OCI-LY1 (cell line): ENCODE measurements around the gene SMOC2.

Source experiments
- H2AFZ ChIP-seq: fragments of 200-600 bp; sonication (generic), shearing (Covaris generic); 2 replicates; pipeline ENCODE4 v1.6.0; 2014; ENCODE audit warnings: antibody characterized with exemption, mild to moderate bottlenecking, low read length
- H3F3A ChIP-seq: fragments of 200-600 bp; sonication (generic), shearing (Covaris generic); 2 replicates; pipeline ENCODE4 v1.6.0; 2014; ENCODE audit warnings: mild to moderate bottlenecking, antibody characterized with exemption, low read length, moderate library complexity; ENCODE audit not compliant: insufficient read depth
- H3K27ac ChIP-seq: fragments of 200-600 bp; sonication (generic); 2 replicates; pipeline ENCODE4 v1.5.1; 2014; ENCODE audit warnings: low read length, mixed run types, mild to moderate bottlenecking, low read depth; ENCODE audit not compliant: poor library complexity, severe bottlenecking
- H3K27me3 ChIP-seq: fragments of 200-600 bp; sonication (generic); 2 replicates; pipeline ENCODE4 v1.6.0; 2014; ENCODE audit warnings: antibody characterized with exemption, mild to moderate bottlenecking, low read length, moderate library complexity; ENCODE audit not compliant: insufficient read depth
- H3K36me3 ChIP-seq: fragments of 200-600 bp; sonication (generic); 2 replicates; pipeline ENCODE4 v1.6.1; 2014; ENCODE audit warnings: mild to moderate bottlenecking, antibody characterized with exemption, low read length, moderate library complexity, mixed read lengths; ENCODE audit not compliant: insufficient read depth
- H3K4me1 ChIP-seq: fragments of 200-600 bp; sonication (generic); 2 replicates; pipeline ENCODE4 v1.5.1; 2014; ENCODE audit warnings: mild to moderate bottlenecking, low read length, moderate library complexity; ENCODE audit not compliant: insufficient read depth, severe bottlenecking
- H3K4me2 ChIP-seq: fragments of 200-600 bp; sonication (generic), shearing (Covaris generic); 2 replicates; pipeline ENCODE4 v1.6.1; 2014; ENCODE audit warnings: low read length
- H3K4me3 ChIP-seq: fragments of 200-600 bp; sonication (generic); 2 replicates; pipeline ENCODE4 v1.5.1; 2014; ENCODE audit warnings: low read length, low read depth, mild to moderate bottlenecking, mixed read lengths; ENCODE audit not compliant: poor library complexity, severe bottlenecking
- H3K79me2 ChIP-seq: fragments of 200-600 bp; shearing (Covaris generic); 2 replicates; pipeline ENCODE4 v1.6.1; 2016; ENCODE audit warnings: mixed run types, low read length, mixed read lengths; ENCODE audit not compliant: insufficient read depth
- H3K9ac ChIP-seq: fragments of 200-600 bp; sonication (generic), shearing (Covaris generic); 2 replicates; pipeline ENCODE4 v1.6.1; 2014; ENCODE audit warnings: mild to moderate bottlenecking, low read length, mixed read lengths
- H3K9me2 ChIP-seq: fragments of 200-600 bp; sonication (generic), shearing (Covaris generic); 2 replicates; pipeline ENCODE4 v1.6.1; 2014; ENCODE audit warnings: low read depth, mild to moderate bottlenecking, low read length, mixed read lengths
- H3K9me3 ChIP-seq: fragments of 200-600 bp; shearing (Covaris generic); 2 replicates; pipeline ENCODE4 v1.6.1; 2014; ENCODE audit warnings: low read length, mixed read lengths
- H4K20me1 ChIP-seq: fragments of 200-600 bp; sonication (generic), shearing (Covaris generic); 2 replicates; pipeline ENCODE4 v1.6.0; 2016; ENCODE audit warnings: mild to moderate bottlenecking, low read length; ENCODE audit not compliant: insufficient read depth
- CTCF ChIP-seq: fragments of 200-600 bp; sonication (generic), shearing (Covaris generic); IDR thresholded peaks from 2 replicates; pipeline ENCODE4 v1.5.1; 2017; ENCODE audit warnings: mild to moderate bottlenecking, antibody characterized with exemption, low read length, moderate library complexity, mixed read lengths
- EZH2 ChIP-seq: fragments of 200-600 bp; sonication (generic), shearing (Covaris generic); IDR thresholded peaks from 2 replicates; pipeline ENCODE4 v1.8.0; 2017; ENCODE audit warnings: borderline replicate concordance, mixed run types, mild to moderate bottlenecking, antibody characterized with exemption, low read length, moderate library complexity, mixed read lengths

SMOC2 gene

GRCh38 chr6:168714547-168715260 is 273.7 kb downstream of the SMOC2 start:
- Histone ChIP-seq H3K36me3 (no peaks in the 10 kb centered on the region), H3K27me3 (no peaks in the 10 kb centered on the region), H2AFZ (no peak overlapping the region), H3K4me2 (no peak overlapping the region), H3K9me2 (no peaks in the 10 kb centered on the region), H3K27ac (no peak overlapping the region), H3K9me3 (no peaks in the 10 kb centered on the region), H3K79me2 (no peaks in the 10 kb centered on the region), H3K4me1 (no peaks in the 10 kb centered on the region), H3F3A (no peaks in the 10 kb centered on the region), H4K20me1 (no peaks in the 10 kb centered on the region), H3K9ac (no peak overlapping the region), H3K4me3 (no peak overlapping the region)
- TF ChIP-seq CTCF (no peak), EZH2 (no peak)

- Histone ChIP-seq H3K9me3 (no peaks in the 10 kb centered on the region), H3K9me2 (no peaks in the 10 kb centered on the region), H3K27me3 (no peaks in the 10 kb centered on the region), H3K79me2 (no peaks in the 10 kb centered on the region), H4K20me1 (no peaks in the 10 kb centered on the region), H3K27ac (no peak overlapping the region), H3K9ac (no peak overlapping the region), H3K36me3 (no peaks in the 10 kb centered on the region), H3K4me1 (no peaks in the 10 kb centered on the region), H3K4me2 (no peak overlapping the region), H2AFZ (no peak overlapping the region), H3F3A (no peaks in the 10 kb centered on the region), H3K4me3 (no peak overlapping the region)
- TF ChIP-seq EZH2: no peak
- TF ChIP-seq CTCF: no peak
Measured at GRCh38 chr6:168715643-168716481, 274.9 kb downstream of the SMOC2 start.

DNA sequence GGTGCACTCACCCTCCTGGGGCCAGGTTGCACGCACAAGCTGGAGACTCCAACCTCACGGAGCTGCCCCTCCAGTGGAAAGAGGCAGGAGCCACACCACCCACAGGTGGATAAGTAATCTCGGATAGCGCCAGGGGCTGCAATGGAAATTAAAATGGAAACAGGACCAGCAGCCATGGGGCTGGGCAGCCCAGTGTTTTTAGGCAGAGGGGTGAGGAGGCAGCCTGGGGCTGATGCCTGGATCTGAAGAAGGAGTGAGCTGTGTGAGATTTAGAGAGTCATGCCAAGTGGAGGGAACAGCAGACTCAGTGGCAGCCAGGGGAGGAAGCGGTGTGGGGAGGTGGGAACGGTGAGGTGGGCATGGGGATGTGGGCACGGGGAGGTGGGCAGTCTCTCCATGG is 275.6 kb downstream of the SMOC2 start:
- no peak overlapping the region for H3K4me2 ChIP-seq
- no peak overlapping the region for H3K27ac ChIP-seq
- H3K4me1 ChIP-seq: no peaks in the 10 kb centered on the region
- no peaks in the 10 kb centered on the region for H3K36me3 ChIP-seq
- H3F3A ChIP-seq: no peaks in the 10 kb centered on the region
- H3K9me3 ChIP-seq: no peaks in the 10 kb centered on the region
- no peaks in the 10 kb centered on the region for H3K79me2 ChIP-seq
- H4K20me1 ChIP-seq: no peaks in the 10 kb centered on the region
- H3K9me2 ChIP-seq: no peaks in the 10 kb centered on the region
- H3K4me3 ChIP-seq: no peak overlapping the region
- H2AFZ ChIP-seq: no peak overlapping the region
- no peak overlapping the region for H3K9ac ChIP-seq
- no peak for TF ChIP-seq CTCF
- TF ChIP-seq EZH2: no peak
- no peaks in the 10 kb centered on the region for H3K27me3 ChIP-seq
